ENCODE measurements around the gene TCF7L1.

DNA sequence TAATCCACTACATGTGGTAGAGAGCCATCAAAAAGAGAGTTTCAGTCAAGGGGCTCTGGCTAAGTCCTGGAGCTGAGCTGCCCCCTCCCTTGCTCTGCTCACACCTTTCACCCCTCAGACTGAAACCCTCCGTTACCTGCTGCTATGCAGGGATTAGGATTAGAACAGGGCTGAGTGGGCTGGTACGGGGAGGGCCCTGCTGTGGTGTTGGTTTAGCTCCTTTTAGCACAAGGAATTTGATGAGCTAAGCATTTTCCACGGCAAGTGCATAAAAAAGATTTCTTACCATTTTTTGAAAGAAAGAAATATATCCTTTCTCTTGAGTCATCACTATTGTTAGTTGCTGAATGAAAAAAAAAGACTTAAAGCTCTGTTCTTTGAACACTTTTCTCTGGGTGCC lies 46.3 kb downstream of the TCF7L1 start:
- TF ChIP-seq, protein P1, sequence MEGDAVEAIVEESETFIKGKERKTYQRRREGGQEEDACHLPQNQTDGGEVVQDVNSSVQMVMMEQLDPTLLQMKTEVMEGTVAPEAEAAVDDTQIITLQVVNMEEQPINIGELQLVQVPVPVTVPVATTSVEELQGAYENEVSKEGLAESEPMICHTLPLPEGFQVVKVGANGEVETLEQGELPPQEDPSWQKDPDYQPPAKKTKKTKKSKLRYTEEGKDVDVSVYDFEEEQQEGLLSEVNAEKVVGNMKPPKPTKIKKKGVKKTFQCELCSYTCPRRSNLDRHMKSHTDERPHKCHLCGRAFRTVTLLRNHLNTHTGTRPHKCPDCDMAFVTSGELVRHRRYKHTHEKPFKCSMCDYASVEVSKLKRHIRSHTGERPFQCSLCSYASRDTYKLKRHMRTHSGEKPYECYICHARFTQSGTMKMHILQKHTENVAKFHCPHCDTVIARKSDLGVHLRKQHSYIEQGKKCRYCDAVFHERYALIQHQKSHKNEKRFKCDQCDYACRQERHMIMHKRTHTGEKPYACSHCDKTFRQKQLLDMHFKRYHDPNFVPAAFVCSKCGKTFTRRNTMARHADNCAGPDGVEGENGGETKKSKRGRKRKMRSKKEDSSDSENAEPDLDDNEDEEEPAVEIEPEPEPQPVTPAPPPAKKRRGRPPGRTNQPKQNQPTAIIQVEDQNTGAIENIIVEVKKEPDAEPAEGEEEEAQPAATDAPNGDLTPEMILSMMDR (IDR thresholded peaks at IDR 0.05 in 4 of 5, conservative IDR thresholded peaks at IDR 0.05 in 1 of 5) = no peak
- TF ChIP-seq POLR2A (IDR thresholded peaks at IDR 0.05) = no peak
